Esophagus mucosa (tissue), 1 donor: ENCODE data around the gene HCRTR1. TPM values are rescaled to one million over a fixed set of nuclear protein-coding genes. Genes with fewer than 3 reads are reported as not detected.

ENCODE experiments used
- ATAC-seq: fragments of 200-7000 bp; cut with Tn5 transposase; one replicate; pipeline ENCODE4 v1.9.1; 2020
- total RNA-seq: library from RNA; stranded (reverse); gene quantifications from one replicate; pipeline ENCODE4 v1.2.4, GENCODE V29; 2023
- donor health status: DM: yes; HTN: yes; CAD: no.

The HCRTR1 gene
- total RNA-seq, 1 donor from 2014 or later = not detected

GRCh38 chr1:31626223-31627207, 9.0 kb downstream of the HCRTR1 start:
- ATAC-seq = no peak

GRCh38 chr1:31627301-31627929, 9.9 kb downstream of the HCRTR1 start:
- no peak for ATAC-seq

- ATAC-seq = no peak
Measured at GRCh38 chr1:31627930-31628559, 10.6 kb downstream of the HCRTR1 start.

GRCh38 chr1:31628931-31629556, 11.6 kb downstream of the HCRTR1 start:
- no peak for ATAC-seq

- no peak for ATAC-seq
Measured at GRCh38 chr1:31632649-31633048, 15.2 kb downstream of the HCRTR1 start.

GRCh38 chr1:31633117-31633516, 15.6 kb downstream of the HCRTR1 start:
- no peak for ATAC-seq

GRCh38 chr1:31637915-31638673, 20.6 kb downstream of the HCRTR1 start:
- peak; percentile 81 for ATAC-seq

GRCh38 chr1:31639543-31639942, 22.1 kb downstream of the HCRTR1 start:
- ATAC-seq = no peak

GRCh38 chr1:31640179-31640578, 22.7 kb downstream of the HCRTR1 start:
- ATAC-seq = no peak

GRCh38 chr1:31640964-31641363, 23.5 kb downstream of the HCRTR1 start:
- no peak for ATAC-seq

- no peak for ATAC-seq
Measured at GRCh38 chr1:31642366-31642765, 24.9 kb downstream of the HCRTR1 start.

- ATAC-seq = no peak
Measured at GRCh38 chr1:31642897-31643296, 25.4 kb downstream of the HCRTR1 start.

GRCh38 chr1:31643976-31644559, 26.6 kb downstream of the HCRTR1 start:
- peak; percentile 65 for ATAC-seq

GRCh38 chr1:31644560-31645273, 27.2 kb downstream of the HCRTR1 start, which contains the start of gene PEF1:
PEF1 (minus strand) TSS chr1:31644876; CDS start chr1:31644864, 12 bp downstream.
- ATAC-seq = peak; percentile 95

- no peak for ATAC-seq
Measured at GRCh38 chr1:31645274-31645568, 27.7 kb downstream of the HCRTR1 start.

GRCh38 chr1:31646259-31646960, 28.9 kb downstream of the HCRTR1 start:
- ATAC-seq = no peak

- no peak for ATAC-seq
Measured at GRCh38 chr1:31647106-31647505, 29.6 kb downstream of the HCRTR1 start.

- ATAC-seq = no peak
Measured at GRCh38 chr1:31648190-31648589, 30.7 kb downstream of the HCRTR1 start.

- no peak for ATAC-seq
Measured at GRCh38 chr1:31648641-31649357, 31.3 kb downstream of the HCRTR1 start.
